ENCODE results near the gene ZNF10.

The ZNF10 gene

DNA sequence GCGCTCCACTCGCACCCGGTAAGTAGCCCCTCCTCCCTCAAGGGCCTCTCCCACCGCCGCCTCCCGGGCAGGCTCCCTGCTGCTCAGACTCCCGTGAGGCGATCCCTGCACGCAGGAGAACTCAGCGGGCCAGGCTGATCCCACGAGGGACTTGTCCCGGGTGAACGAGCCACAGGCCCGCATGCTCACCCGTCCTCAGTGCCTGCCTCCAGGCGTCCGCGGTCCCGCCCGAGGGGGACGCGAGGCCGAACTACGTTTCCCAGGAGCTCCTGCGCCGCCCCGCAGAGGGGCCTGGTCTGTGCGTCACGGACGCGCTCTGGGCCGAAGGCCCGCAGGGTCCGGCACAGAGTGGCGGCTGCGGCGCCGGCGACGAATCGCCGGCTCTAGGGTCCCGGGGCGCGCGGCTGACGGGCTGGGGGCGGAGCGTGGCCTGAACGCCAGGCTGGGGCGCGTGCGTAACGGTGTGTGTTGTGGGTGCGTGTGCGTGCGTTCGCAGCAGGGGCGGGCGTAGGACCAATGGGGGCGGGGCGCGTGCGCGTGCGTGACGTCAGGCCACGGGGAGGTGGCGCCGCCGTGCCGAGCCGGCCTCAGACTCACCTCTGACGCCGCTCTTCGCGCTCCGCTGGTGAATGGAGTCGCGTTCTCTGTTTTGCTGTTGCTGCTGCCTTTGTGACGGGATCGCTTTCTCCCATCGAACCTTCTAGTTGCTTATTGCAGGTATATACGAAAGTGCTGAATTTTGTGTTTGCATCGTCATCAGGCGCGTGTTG is at the start of gene ZNF10, which contains the start of gene ZNF891:
TSS of gene ZNF10 (plus strand) at position 590 of the 770 bp plus-strand sequence. CDS start 13,866 bp downstream, outside the sequence.
TSS of gene ZNF891 (minus strand) at position 237 of the 770 bp plus-strand sequence. CDS start 8,356 bp downstream, outside the sequence.
- Histone ChIP-seq H3K36me3 (peaks cover 63% of the 10 kb centered on the region), H3K9ac (peak within 1 kb of the TSS; percentile 88), H3K4me1 (peaks cover 12% of the 10 kb centered on the region; the same call in 1 of the 2 replicates), H3K4me3 (peak within 1 kb of the TSS; percentile 89), H3K27me3 (no peaks in the 10 kb centered on the region), H4K20me1 (no peaks in the 10 kb centered on the region), H3K9me3 (peaks cover 74% of the 10 kb centered on the region), H3K27ac (peak within 1 kb of the TSS; percentile 84), H3K4me2 (peak within 1 kb of the TSS; percentile 79)
- no peak for TF ChIP-seq Cebpa-rat (IDR thresholded peaks at IDR 0.05)

DNA sequence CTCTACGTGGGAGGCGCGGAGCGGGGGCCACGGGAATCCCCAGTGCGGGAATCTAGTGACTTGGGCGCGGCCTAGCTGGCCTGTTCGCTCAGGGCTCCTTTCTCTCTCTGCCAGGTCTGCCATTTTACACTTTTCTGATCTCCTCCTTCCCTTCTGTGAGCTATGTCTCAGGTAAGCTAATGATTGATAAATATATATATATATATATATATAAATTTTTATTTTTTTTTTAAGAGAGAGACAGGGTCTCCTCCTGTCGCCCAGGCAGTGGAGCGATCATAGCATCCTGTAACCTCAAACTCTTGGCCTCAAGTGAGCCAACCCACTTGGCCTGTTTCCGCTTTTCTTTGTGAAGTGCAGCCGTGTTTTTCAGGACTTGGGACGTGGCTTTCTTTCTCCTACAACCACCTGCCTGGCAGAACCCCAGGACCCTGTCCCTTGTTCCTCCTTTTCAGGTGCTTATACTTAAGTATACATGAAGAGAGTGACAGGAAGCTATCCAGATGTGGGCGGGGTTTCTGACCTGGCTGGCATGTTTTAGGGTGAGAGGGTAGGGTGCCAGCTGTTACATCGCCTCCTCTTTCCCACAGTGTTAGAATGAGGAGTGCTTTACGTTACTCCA is 49.2 kb upstream of the ZNF10 start:
- Histone ChIP-seq H3K4me1 (peaks cover 30% of the 10 kb centered on the region), H3K9me3 (peaks cover 83% of the 10 kb centered on the region), H3K9ac (peak overlapping the region; percentile 96), H4K20me1 (no peaks in the 10 kb centered on the region), H3K27ac (peak overlapping the region; percentile 98), H3K4me2 (peak overlapping the region; percentile 86), H3K4me3 (peak overlapping the region; percentile 95), H3K27me3 (no peaks in the 10 kb centered on the region), H3K36me3 (peaks cover 49% of the 10 kb centered on the region)
- TF ChIP-seq Cebpa-rat (IDR thresholded peaks at IDR 0.05): no peak

DNA sequence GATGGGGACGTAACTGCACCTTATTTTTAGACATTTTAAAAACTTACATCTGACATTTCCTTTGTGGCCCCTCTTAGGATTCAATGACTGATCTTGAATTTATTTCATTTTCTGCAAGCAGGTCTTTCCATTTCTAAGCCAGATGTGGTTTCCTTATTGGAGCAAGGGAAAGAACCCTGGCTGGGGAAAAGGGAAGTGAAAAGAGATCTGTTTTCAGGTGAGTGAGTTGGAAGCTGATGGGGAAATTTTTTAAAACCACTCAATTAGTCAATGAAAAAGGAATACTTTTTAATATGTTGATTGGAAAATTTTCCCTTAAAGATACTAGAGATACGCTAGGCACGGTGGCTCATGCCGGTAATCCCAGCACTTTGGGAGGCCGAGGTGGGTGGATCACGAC is 47.1 kb upstream of the ZNF10 start:
- Histone ChIP-seq H3K27ac (no peak overlapping the region), H4K20me1 (no peaks in the 10 kb centered on the region), H3K4me3 (peak overlapping the region; percentile 95), H3K36me3 (peaks cover 70% of the 10 kb centered on the region), H3K9me3 (peaks cover 83% of the 10 kb centered on the region), H3K9ac (no peak overlapping the region), H3K4me1 (peaks cover 30% of the 10 kb centered on the region), H3K4me2 (peak overlapping the region; percentile 86; the same call in 1 of the 2 replicates), H3K27me3 (no peaks in the 10 kb centered on the region)
- TF ChIP-seq Cebpa-rat (IDR thresholded peaks at IDR 0.05): no peak

DNA sequence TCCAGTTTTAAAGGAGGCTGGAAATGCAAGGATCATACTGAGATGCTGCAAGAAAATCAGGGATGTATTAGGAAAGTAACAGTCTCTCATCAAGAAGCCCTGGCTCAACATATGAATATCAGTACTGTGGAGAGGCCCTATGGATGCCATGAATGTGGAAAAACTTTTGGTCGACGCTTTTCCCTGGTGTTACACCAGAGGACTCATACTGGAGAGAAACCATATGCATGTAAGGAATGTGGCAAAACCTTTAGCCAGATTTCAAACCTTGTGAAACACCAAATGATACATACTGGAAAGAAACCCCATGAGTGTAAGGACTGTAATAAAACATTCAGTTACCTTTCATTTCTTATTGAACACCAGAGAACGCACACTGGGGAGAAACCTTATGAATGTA is 24.8 kb upstream of the ZNF10 start:
- peak overlapping the region; percentile 52 for H3K4me3 ChIP-seq
- TF ChIP-seq Cebpa-rat (IDR thresholded peaks at IDR 0.05): no peak
- no peak overlapping the region for H3K27ac ChIP-seq
- H3K9me3 ChIP-seq: peaks cover 100% of the 10 kb centered on the region
- H3K36me3 ChIP-seq: peaks cover 100% of the 10 kb centered on the region
- H4K20me1 ChIP-seq: no peaks in the 10 kb centered on the region
- no peaks in the 10 kb centered on the region for H3K27me3 ChIP-seq
- H3K9ac ChIP-seq: no peak overlapping the region
- no peak overlapping the region for H3K4me2 ChIP-seq
- H3K4me1 ChIP-seq: no peaks in the 10 kb centered on the region

DNA sequence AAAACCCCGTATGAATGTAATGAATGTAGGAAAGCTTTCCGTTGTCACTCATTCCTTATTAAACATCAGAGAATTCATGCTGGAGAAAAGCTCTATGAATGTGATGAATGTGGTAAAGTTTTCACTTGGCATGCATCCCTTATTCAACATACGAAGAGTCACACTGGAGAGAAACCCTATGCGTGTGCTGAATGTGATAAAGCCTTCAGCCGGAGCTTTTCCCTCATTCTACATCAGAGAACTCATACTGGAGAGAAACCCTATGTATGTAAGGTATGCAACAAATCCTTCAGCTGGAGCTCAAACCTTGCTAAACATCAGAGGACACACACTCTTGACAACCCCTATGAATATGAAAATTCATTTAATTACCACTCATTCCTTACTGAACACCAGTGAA is 24.2 kb upstream of the ZNF10 start:
- H3K27ac ChIP-seq: no peak overlapping the region
- peaks cover 100% of the 10 kb centered on the region for H3K9me3 ChIP-seq
- H3K9ac ChIP-seq: no peak overlapping the region
- no peak overlapping the region for H3K4me2 ChIP-seq
- peak overlapping the region; percentile 52 for H3K4me3 ChIP-seq
- H3K4me1 ChIP-seq: no peaks in the 10 kb centered on the region
- H3K36me3 ChIP-seq: peaks cover 100% of the 10 kb centered on the region
- H3K27me3 ChIP-seq: no peaks in the 10 kb centered on the region
- no peaks in the 10 kb centered on the region for H4K20me1 ChIP-seq
- no peak for TF ChIP-seq Cebpa-rat (IDR thresholded peaks at IDR 0.05)

DNA sequence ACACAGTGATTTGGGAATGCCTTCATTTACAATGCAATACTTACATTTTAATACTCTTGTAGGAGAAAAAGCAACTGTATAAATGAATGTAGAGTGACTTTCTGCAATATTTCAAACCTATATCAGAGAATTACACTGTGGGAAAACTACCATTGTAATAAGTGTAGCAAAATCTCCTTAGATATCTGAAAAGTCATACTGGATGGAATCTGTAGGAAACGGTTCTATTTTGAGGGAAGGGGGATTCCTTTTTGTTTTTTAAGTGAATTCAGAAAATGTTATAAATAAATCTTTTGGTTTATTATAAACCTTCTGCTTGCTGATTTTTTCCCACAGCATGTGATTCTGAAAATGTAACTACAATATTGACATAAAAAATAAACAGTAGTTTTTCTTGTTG is 23.3 kb upstream of the ZNF10 start:
- peaks cover 94% of the 10 kb centered on the region for H3K36me3 ChIP-seq

DNA sequence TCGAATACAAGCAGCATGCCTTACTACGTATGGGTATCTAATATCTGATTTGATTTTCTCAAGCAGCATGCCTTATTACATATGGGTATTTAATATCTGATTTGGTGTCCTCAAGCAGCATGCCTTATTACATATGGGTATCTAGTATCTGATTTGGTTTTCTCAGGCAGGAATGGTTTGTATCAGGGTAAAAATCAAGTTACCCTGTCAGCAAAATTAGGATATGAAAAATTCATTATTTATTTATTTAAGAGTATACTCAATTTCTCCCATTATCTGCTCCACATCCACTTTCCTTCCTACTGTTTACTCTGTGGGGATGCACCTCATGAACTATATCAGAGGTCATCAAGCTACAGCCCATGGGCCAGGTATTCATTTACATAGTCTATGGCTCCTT is 22.3 kb upstream of the ZNF10 start:
- H3K27ac ChIP-seq: no peak overlapping the region
- H3K36me3 ChIP-seq: peaks cover 90% of the 10 kb centered on the region
- no peaks in the 10 kb centered on the region for H4K20me1 ChIP-seq
- H3K4me2 ChIP-seq: no peak overlapping the region
- TF ChIP-seq Cebpa-rat (IDR thresholded peaks at IDR 0.05): no peak
- H3K4me3 ChIP-seq: peak overlapping the region; percentile 52; the same call in 1 of the 2 replicates
- no peaks in the 10 kb centered on the region for H3K4me1 ChIP-seq
- H3K27me3 ChIP-seq: no peaks in the 10 kb centered on the region
- H3K9ac ChIP-seq: no peak overlapping the region
- H3K9me3 ChIP-seq: peaks cover 98% of the 10 kb centered on the region

More for the DNA sequence above, 23.3 kb upstream of the ZNF10 start:
- Histone ChIP-seq H3K4me1 (no peaks in the 10 kb centered on the region), H3K9ac (no peak overlapping the region), H3K27ac (no peak overlapping the region), H3K27me3 (no peaks in the 10 kb centered on the region), H3K4me2 (no peak overlapping the region), H4K20me1 (no peaks in the 10 kb centered on the region), H3K9me3 (peaks cover 100% of the 10 kb centered on the region), H3K4me3 (peak overlapping the region; percentile 52; the same call in 1 of the 2 replicates)
- no peak for TF ChIP-seq Cebpa-rat (IDR thresholded peaks at IDR 0.05)

DNA sequence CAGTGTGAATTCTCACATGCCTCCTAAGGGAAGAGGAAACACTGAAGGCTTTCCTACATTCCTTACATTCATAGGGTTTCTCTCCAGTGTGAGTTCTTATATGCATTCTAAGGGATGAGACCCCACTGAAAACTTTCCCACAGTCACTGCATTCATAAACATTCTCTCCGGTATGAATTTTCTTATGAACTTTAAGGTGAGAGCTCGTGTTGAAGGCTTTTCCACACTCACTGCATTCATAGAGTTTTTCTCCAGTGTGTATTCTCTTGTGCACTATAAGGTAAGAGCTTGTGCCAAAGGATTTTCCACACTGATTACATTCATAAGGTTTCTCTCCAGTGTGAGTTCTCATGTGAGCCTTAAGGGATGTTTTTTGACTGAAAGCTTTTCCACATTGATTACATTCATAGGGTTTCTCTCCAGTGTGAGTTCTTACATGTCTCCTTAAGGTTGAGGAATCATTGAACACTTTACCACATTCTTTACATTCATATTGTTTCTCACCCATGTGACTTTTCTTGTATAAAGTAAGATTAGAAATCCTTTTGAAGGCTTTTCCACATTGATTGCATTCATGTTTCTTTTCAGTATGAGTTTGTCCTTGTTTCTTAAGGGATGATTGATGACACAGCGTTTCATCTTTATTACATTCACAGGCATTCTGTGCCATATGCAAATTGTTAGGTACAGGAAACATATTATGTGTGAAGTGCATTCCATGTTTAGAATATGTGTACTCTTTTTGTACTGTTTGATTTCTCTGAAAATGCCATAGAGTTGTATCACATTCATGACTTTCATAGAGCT is 9.8 kb upstream of the ZNF10 start:
- Histone ChIP-seq H3K27me3 (no peaks in the 10 kb centered on the region), H4K20me1 (no peaks in the 10 kb centered on the region), H3K9me3 (peaks cover 99% of the 10 kb centered on the region), H3K9ac (no peak overlapping the region), H3K36me3 (peaks cover 92% of the 10 kb centered on the region), H3K27ac (no peak overlapping the region), H3K4me3 (peak overlapping the region; percentile 16; the same call in 1 of the 2 replicates), H3K4me2 (no peak overlapping the region), H3K4me1 (no peaks in the 10 kb centered on the region)
- TF ChIP-seq Cebpa-rat (IDR thresholded peaks at IDR 0.05): no peak

DNA sequence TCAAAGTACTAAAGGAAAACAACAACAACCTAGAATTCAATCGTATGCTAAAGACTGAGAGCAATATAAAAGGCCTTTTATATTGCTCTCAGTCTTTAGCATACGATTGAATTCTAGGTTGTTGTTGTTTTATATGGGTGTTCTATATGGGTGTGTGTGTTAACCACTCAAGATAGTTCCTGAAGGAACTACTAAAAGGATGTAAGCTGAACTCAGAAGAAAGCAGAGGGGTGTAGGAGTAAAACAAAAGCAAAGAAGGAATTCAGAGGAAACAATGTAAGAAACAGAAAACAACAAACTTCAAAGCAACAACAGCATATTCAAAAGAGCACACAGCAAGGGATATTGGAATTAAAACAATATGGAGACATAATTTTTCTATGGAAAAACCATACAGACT is 5.8 kb upstream of the ZNF10 start:
- Histone ChIP-seq H3K4me3 (no peak overlapping the region), H3K27me3 (no peaks in the 10 kb centered on the region), H3K4me1 (peaks cover 4% of the 10 kb centered on the region; the same call in 1 of the 2 replicates), H3K9me3 (peaks cover 95% of the 10 kb centered on the region), H3K4me2 (no peak overlapping the region), H3K27ac (no peak overlapping the region), H4K20me1 (no peaks in the 10 kb centered on the region), H3K9ac (no peak overlapping the region), H3K36me3 (peaks cover 81% of the 10 kb centered on the region)
- no peak for TF ChIP-seq Cebpa-rat (IDR thresholded peaks at IDR 0.05)

Measured in BLaER1 (cell line).